ENCODE data around the gene BCL11A. TPM values are rescaled to one million over a fixed set of nuclear protein-coding genes. Genes with fewer than 3 reads are reported as not detected.

BCL11A gene
- total RNA-seq, 4 donors from 2014 or later = 1.5 to 8.8 (median 3.2) TPM

DNA sequence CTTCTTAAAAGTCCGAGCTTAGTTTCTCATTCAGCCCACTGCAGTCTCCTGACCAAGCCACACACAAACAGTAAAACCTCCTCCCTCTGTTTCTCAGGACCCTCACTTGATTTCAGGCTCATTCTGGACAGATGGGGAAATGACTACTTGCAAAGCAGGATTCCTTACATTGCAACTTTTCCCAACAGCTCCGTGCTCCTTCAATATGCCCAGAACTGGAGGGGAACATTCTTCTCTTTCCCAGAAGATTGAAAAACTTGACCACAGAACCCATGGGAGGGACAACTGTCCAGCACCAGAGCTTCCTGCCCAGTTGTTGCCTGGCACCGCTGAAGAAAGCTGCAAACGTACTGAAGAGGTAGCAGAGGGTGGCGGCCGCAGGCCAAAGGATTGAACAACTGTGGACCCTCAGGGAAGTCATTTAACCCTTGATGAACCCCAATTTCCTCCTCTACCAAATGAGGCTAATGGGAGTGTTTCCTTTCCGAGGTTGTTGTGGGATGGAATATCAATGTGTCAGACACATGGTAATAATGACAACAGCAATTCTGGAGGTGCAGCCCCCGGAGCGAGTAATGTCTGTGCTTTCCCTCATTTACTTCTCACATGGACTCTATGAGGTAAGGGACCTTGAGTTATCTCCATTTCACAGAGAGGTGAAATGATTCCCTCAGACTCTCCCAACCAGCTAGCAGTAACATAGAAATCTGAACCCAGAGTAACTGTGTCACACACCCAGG is 25.0 kb downstream of the BCL11A start:
- DNase-seq = no peak

DNA sequence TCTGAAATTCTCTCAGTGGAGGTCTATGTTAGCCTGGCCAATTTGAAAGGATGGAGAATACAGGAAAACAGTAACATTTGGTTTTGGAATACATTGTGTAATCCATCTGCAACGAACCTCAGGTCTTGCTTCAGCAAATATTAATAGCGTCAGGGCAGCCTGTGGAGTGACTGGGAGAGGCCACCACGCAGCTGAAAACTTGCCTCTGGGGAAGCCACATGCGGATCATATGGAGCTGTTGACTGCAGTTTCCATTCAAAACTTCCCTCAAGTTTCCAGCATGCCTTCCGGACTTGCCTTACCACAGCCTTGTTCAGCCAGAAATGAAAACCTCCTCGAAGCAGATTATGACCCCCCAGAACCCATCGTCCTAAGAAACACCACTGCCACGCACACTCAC is 25.7 kb downstream of the BCL11A start:
- no peak for DNase-seq

More for the DNA sequence above, 25.0 kb downstream of the BCL11A start:
- TF ChIP-seq, protein P1, sequence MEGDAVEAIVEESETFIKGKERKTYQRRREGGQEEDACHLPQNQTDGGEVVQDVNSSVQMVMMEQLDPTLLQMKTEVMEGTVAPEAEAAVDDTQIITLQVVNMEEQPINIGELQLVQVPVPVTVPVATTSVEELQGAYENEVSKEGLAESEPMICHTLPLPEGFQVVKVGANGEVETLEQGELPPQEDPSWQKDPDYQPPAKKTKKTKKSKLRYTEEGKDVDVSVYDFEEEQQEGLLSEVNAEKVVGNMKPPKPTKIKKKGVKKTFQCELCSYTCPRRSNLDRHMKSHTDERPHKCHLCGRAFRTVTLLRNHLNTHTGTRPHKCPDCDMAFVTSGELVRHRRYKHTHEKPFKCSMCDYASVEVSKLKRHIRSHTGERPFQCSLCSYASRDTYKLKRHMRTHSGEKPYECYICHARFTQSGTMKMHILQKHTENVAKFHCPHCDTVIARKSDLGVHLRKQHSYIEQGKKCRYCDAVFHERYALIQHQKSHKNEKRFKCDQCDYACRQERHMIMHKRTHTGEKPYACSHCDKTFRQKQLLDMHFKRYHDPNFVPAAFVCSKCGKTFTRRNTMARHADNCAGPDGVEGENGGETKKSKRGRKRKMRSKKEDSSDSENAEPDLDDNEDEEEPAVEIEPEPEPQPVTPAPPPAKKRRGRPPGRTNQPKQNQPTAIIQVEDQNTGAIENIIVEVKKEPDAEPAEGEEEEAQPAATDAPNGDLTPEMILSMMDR (IDR thresholded peaks at IDR 0.05) = no peak
- no peak for TF ChIP-seq POLR2A (IDR thresholded peaks at IDR 0.05)
- no peak overlapping the region for H3K4me3 ChIP-seq
- H3K27ac ChIP-seq = no peak overlapping the region
- H3K36me3 ChIP-seq = no peaks in the 10 kb centered on the region
- H3K9me3 ChIP-seq = no peaks in the 10 kb centered on the region
- intact Hi-C loops (cut with DNase I; ENCODE audit: low total_unique reads) = no loop called here
- no peaks in the 10 kb centered on the region for H3K4me1 ChIP-seq
- H3K27me3 ChIP-seq = peaks cover 0 to 11% of the 10 kb centered on the region in 2 donors

DNA sequence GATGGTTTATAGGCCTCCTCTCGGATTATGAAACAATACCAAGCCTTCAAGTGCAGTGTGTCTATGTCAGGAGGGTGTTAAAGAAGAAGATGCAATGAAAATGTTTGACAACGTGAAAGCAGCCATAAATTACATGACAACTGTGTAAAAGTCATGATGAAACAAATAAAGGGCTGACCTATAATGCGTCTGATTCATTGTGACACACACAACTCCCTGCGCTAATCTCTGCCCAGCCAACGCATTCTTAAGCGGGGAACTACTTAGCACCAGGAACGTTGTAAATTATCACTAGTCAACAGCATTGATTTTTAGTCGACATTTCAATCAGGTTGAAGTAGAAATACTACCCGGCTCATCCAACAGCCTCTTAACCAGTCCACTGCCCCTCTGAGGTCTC is 26.8 kb downstream of the BCL11A start:
- TF ChIP-seq POLR2A (IDR thresholded peaks at IDR 0.05) = no peak
- TF ChIP-seq, protein P1 (IDR thresholded peaks at IDR 0.05) = no peak
- H3K4me1 ChIP-seq = no peaks in the 10 kb centered on the region

More for the DNA sequence above, 25.7 kb downstream of the BCL11A start:
- Histone ChIP-seq H3K27ac (no peak overlapping the region), H3K4me3 (no peak overlapping the region), H3K36me3 (no peaks in the 10 kb centered on the region), H3K9me3 (no peaks in the 10 kb centered on the region), H3K27me3 (peaks cover 0 to 8% of the 10 kb centered on the region in 2 donors), H3K4me1 (no peaks in the 10 kb centered on the region)
- TF ChIP-seq, protein P1 (IDR thresholded peaks at IDR 0.05) = no peak
- no peak for TF ChIP-seq POLR2A (IDR thresholded peaks at IDR 0.05)
- intact Hi-C loops (cut with DNase I; ENCODE audit: low total_unique reads) = no loop called here

DNA sequence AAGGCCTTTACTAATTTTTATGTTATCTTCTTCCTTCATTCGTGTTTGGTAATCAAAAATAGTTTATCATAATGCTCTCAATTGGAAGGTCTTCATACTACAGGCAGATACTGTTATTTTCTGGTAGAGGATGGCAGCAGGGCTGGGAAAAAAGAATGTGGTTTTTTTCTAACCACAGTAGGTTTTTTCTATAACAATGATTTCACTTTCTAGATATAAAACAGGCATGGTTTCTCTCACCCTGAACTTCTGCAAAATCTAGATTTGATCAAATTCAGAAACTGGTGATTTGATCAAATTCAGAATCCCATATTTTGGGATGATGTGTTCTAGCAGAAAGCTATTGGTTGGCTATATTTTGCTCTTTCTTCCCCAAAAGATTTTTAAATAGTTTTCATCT is 27.6 kb downstream of the BCL11A start:
- no peaks in the 10 kb centered on the region for H3K27me3 ChIP-seq
- H3K36me3 ChIP-seq = no peaks in the 10 kb centered on the region
- DNase-seq = no peak
- H3K4me1 ChIP-seq = no peaks in the 10 kb centered on the region
- no peaks in the 10 kb centered on the region for H3K9me3 ChIP-seq
- no peak overlapping the region for H3K4me3 ChIP-seq
- intact Hi-C loops (cut with DNase I; ENCODE audit: low total_unique reads) = no loop called here
- TF ChIP-seq, protein P1 (IDR thresholded peaks at IDR 0.05) = no peak
- no peak for TF ChIP-seq POLR2A (IDR thresholded peaks at IDR 0.05)
- no peak overlapping the region for H3K27ac ChIP-seq

More for the DNA sequence above, 26.8 kb downstream of the BCL11A start:
- Histone ChIP-seq H3K27me3 (no peaks in the 10 kb centered on the region), H3K4me3 (no peak overlapping the region), H3K27ac (no peak overlapping the region), H3K36me3 (no peaks in the 10 kb centered on the region), H3K9me3 (no peaks in the 10 kb centered on the region)
- DNase-seq = no peak
- intact Hi-C loops (cut with DNase I; ENCODE audit: low total_unique reads) = no loop called here

DNA sequence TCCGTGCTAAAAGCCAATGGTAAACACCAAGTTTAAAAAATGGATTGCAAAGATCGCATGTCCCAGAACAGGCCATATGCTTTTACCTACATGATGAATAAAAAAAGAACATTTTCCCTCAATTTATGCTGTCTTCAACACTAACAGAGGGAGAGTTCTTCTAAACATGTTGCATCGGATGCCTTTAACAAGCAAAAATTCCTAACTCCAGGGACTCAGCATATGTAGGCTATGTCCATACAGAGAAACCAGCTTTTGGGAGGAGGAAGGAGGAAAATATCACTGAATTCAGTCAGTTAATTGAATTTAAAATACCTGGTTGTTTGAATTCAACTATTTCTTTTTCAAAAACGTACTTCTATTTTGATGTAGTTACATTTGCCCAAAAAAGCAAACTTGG is 28.6 kb downstream of the BCL11A start:
- no peak for DNase-seq
- H3K27me3 ChIP-seq = no peaks in the 10 kb centered on the region
- TF ChIP-seq, protein P1 (IDR thresholded peaks at IDR 0.05) = no peak
- no peak for TF ChIP-seq POLR2A (IDR thresholded peaks at IDR 0.05)
- no peak overlapping the region for H3K27ac ChIP-seq
- H3K9me3 ChIP-seq = no peaks in the 10 kb centered on the region
- intact Hi-C loops (cut with DNase I; ENCODE audit: low total_unique reads) = no loop called here
- no peaks in the 10 kb centered on the region for H3K36me3 ChIP-seq
- H3K4me3 ChIP-seq = no peak overlapping the region
- no peaks in the 10 kb centered on the region for H3K4me1 ChIP-seq
